Measurements from ENCODE around the gene MT1X. TPM values are rescaled to one million over a fixed set of nuclear protein-coding genes. Genes with fewer than 3 reads are reported as not detected.

The MT1X gene
- total and polyA plus RNA-seq, 2 of the 13 experiments (the other 11 are each of a cell fraction or from before 2014, with no cell fraction given) = 19.7 to 288 TPM

GRCh38 chr16:56722200-56722842 lies 40.1 kb downstream of the MT1X start:
- DNase-seq (ENCODE audit: low spot score) = no peak
- Histone ChIP-seq H3K4me1 (ENCODE audit: insufficient read depth, low read length) (peaks cover 12% of the 10 kb centered on the region), H3K79me2 (ENCODE audit: insufficient read depth, low read length) (no peaks in the 10 kb centered on the region), H3K9me3 (ENCODE audit: low read length) (no peaks in the 10 kb centered on the region), H3K4me3 (replicated peaks in 1 of 3; ENCODE audit: insufficient read depth in 1 of 3, low read depth in 2 of 3, low read length in 3 of 3) (no peak overlapping the region), H3K4me2 (ENCODE audit: low read depth, low read length) (no peak overlapping the region), H3K27ac (ENCODE audit: extremely low read length, insufficient read depth, low read length) (no peak overlapping the region), H2AFZ (ENCODE audit: low read length) (no peak overlapping the region), H3K9ac (ENCODE audit: insufficient read depth, low read depth, low read length) (no peak overlapping the region), H4K20me1 (ENCODE audit: insufficient read depth, low read length) (no peaks in the 10 kb centered on the region), H3K27me3 (ENCODE audit: control insufficient read depth in 1 of 2, insufficient read depth in 2 of 2, low read length in 2 of 2) (no peaks in the 10 kb centered on the region), H3K36me3 (replicated peaks in 1 of 2; ENCODE audit: control insufficient read depth in 1 of 2, insufficient read depth in 2 of 2, low read length in 2 of 2) (no peaks in the 10 kb centered on the region)
- FAIRE-seq = no peak
- CTCF ChIA-PET (ENCODE audit: low intra/inter-chr PET ratio, low total read pairs) = no interaction called here
- 32% methylated on average over 5 of the region's 5 CpGs for WGBS (ENCODE audit: low lambda C conversion rate)
- TF ChIP-seq ZFP1 (CRISPR knock-in tag; IDR thresholded peaks at IDR 0.05) = no peak
- no TSS peak for BruUV-seq (replicated peaks)
- intact Hi-C loops (cut with micrococcal nuclease; ENCODE audit: unreplicated experiment) (no loop called here), in situ Hi-C loops (cut with HindIII; ENCODE audit: extremely low pct_ligation_motif_present, low pct_unique_long_range_greater_than_20kb) (no loop called here)
- POLR2A ChIA-PET = no interaction called here
- no peak for ATAC-seq

GRCh38 chr16:56724191-56724590 lies 41.9 kb downstream of the MT1X start:
- intact Hi-C loops (cut with micrococcal nuclease; ENCODE audit: unreplicated experiment) (loop anchor here (1.0 kb wide), 1 partner anchor 21 kb away; no protein-coding TSS in a partner anchor), in situ Hi-C loops (cut with HindIII; ENCODE audit: extremely low pct_ligation_motif_present, low pct_unique_long_range_greater_than_20kb) (no loop called here)
- H3K4me1 ChIP-seq (ENCODE audit: insufficient read depth, low read length) = peaks cover 22% of the 10 kb centered on the region
- ATAC-seq = peak; percentile 59
- H2AFZ ChIP-seq (ENCODE audit: low read length) = no peak overlapping the region
- no peak overlapping the region for H3K4me3 ChIP-seq (replicated peaks in 1 of 3; ENCODE audit: insufficient read depth in 1 of 3, low read depth in 2 of 3, low read length in 3 of 3)
- no peaks in the 10 kb centered on the region for H4K20me1 ChIP-seq (ENCODE audit: insufficient read depth, low read length)
- BruUV-seq (replicated peaks) = no TSS peak
- FAIRE-seq = peak; percentile 37
- peak overlapping the region; percentile 57 for H3K4me2 ChIP-seq (ENCODE audit: low read depth, low read length)
- peak; percentile 52 for DNase-seq (ENCODE audit: low spot score)
- no peaks in the 10 kb centered on the region for H3K27me3 ChIP-seq (ENCODE audit: control insufficient read depth in 1 of 2, insufficient read depth in 2 of 2, low read length in 2 of 2)
- no peaks in the 10 kb centered on the region for H3K79me2 ChIP-seq (ENCODE audit: insufficient read depth, low read length)
- ChIA-PET CTCF (ENCODE audit: low intra/inter-chr PET ratio, low total read pairs) (no interaction called here), POLR2A (no interaction called here)
- no peak overlapping the region for H3K9ac ChIP-seq (ENCODE audit: insufficient read depth, low read depth, low read length)
- no peaks in the 10 kb centered on the region for H3K9me3 ChIP-seq (ENCODE audit: low read length)
- 10% methylated on average over 3 of the region's 3 CpGs for WGBS (ENCODE audit: low lambda C conversion rate)
- no peak overlapping the region for H3K27ac ChIP-seq (ENCODE audit: extremely low read length, insufficient read depth, low read length)
- no peaks in the 10 kb centered on the region for H3K36me3 ChIP-seq (replicated peaks in 1 of 2; ENCODE audit: control insufficient read depth in 1 of 2, insufficient read depth in 2 of 2, low read length in 2 of 2)
- TF ChIP-seq NR1H2 (CRISPR knock-in tag; IDR thresholded peaks at IDR 0.05; ENCODE audit: borderline replicate concordance, low read depth) (no peak), GATAD2A (CRISPR knock-in tag; IDR thresholded peaks at IDR 0.05) (peak; percentile 69), HMG20A (CRISPR knock-in tag; IDR thresholded peaks at IDR 0.05; ENCODE audit: borderline replicate concordance) (peak; percentile 57; the same call in 1 of the 2 replicates), ZNF7 (CRISPR knock-in tag; IDR thresholded peaks at IDR 0.05) (no peak), XBP1 (CRISPR knock-in tag; IDR thresholded peaks at IDR 0.05) (no peak), TBX3 (IDR thresholded peaks at IDR 0.05; ENCODE audit: borderline replicate concordance) (no peak), LCORL (IDR thresholded peaks at IDR 0.05) (no peak), LCORL (CRISPR knock-in tag; IDR thresholded peaks at IDR 0.05) (0 out of 2 replicates have a peak, but pooled peaks have one; percentile 32), EP300 (IDR thresholded peaks at IDR 0.05; ENCODE audit: low read depth in 2 of 2, low read length in 2 of 2) (peak in 1 of 2 experiments; percentile 51; a peak in 1 of 4 replicates), EP300 (CRISPR knock-in tag; IDR thresholded peaks at IDR 0.05; ENCODE audit: borderline replicate concordance) (no peak), PAXIP1 (CRISPR knock-in tag; conservative IDR thresholded peaks at IDR 0.05) (peak; percentile 23; the same call in 1 of the 2 replicates), TEAD3 (CRISPR knock-in tag; optimal IDR thresholded peaks at IDR 0.05; ENCODE audit: borderline replicate concordance) (peak; percentile 28), ZBTB37 (CRISPR knock-in tag; IDR thresholded peaks at IDR 0.05) (peak; percentile 80), ZNF580 (CRISPR knock-in tag; IDR thresholded peaks at IDR 0.05; ENCODE audit: borderline replicate concordance, low read depth) (0 out of 2 replicates have a peak, but pooled peaks have one; percentile 43)

Measured in HepG2 (cell line).